ENCODE measurements around the gene ZNF48.

The ZNF48 gene

DNA sequence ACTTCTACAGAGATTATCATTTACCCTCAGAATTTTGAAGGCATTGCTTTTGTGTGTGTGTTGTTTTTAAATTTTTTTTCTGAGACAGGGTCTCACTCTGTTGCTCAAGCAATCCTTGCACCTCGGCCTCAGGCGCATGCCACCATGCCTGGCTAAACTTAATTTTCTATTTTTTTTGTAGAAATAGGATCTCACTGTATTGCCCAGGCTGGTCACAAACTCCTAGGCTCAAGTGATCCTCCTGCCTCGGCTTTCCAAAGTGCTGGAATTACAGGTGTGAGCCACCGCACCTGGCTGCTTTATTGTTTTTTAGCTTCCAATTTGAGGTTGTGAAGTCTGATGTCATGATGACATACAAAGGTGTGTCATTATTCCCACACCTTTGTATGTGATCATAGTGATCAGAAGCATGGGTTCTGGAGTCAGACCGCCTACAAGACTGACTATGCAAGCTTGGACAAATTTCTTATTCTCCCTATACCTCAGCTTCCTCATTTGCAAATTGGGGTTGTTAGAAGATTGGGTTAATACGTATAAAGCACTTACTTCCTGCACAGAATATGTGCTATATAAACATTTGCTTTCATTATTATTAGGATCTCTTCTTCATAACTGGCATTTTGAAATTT is 44.6 kb downstream of the ZNF48 start:
- Histone ChIP-seq H3K27me3 (ENCODE audit: insufficient read depth, low read length) (no peaks in the 10 kb centered on the region), H3K4me2 (ENCODE audit: low read length) (no peak overlapping the region), H3K27ac (ENCODE audit: low read depth, low read length, poor library complexity, severe bottlenecking) (no peak overlapping the region), H4K20me1 (ENCODE audit: insufficient read depth, low read length) (no peaks in the 10 kb centered on the region), H3K9me2 (ENCODE audit: low read depth, low read length) (no peaks in the 10 kb centered on the region), H3K4me3 (ENCODE audit: low read depth, low read length, poor library complexity, severe bottlenecking) (no peak overlapping the region), H2AFZ (ENCODE audit: low read length) (no peak overlapping the region), H3F3A (ENCODE audit: insufficient read depth, low read length) (no peaks in the 10 kb centered on the region; the same call in 1 of the 2 replicates), H3K9me3 (ENCODE audit: low read length) (peaks cover 8% of the 10 kb centered on the region; the same call in 1 of the 2 replicates), H3K9ac (ENCODE audit: low read length) (no peak overlapping the region), H3K79me2 (ENCODE audit: insufficient read depth, low read length) (peaks cover 1% of the 10 kb centered on the region; the same call in 1 of the 2 replicates), H3K4me1 (ENCODE audit: insufficient read depth, low read length, severe bottlenecking) (peaks cover 34% of the 10 kb centered on the region), H3K36me3 (ENCODE audit: insufficient read depth, low read length) (peaks cover 22% of the 10 kb centered on the region)
- TF ChIP-seq EZH2 (IDR thresholded peaks at IDR 0.05; ENCODE audit: borderline replicate concordance, low read length) = no peak
- TF ChIP-seq, protein P1, sequence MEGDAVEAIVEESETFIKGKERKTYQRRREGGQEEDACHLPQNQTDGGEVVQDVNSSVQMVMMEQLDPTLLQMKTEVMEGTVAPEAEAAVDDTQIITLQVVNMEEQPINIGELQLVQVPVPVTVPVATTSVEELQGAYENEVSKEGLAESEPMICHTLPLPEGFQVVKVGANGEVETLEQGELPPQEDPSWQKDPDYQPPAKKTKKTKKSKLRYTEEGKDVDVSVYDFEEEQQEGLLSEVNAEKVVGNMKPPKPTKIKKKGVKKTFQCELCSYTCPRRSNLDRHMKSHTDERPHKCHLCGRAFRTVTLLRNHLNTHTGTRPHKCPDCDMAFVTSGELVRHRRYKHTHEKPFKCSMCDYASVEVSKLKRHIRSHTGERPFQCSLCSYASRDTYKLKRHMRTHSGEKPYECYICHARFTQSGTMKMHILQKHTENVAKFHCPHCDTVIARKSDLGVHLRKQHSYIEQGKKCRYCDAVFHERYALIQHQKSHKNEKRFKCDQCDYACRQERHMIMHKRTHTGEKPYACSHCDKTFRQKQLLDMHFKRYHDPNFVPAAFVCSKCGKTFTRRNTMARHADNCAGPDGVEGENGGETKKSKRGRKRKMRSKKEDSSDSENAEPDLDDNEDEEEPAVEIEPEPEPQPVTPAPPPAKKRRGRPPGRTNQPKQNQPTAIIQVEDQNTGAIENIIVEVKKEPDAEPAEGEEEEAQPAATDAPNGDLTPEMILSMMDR (IDR thresholded peaks at IDR 0.05; ENCODE audit: low read length) = no peak

GRCh38 chr16:30443631-30444030 is 48.4 kb downstream of the ZNF48 start:
- Histone ChIP-seq H3K27me3 (ENCODE audit: insufficient read depth, low read length) (no peaks in the 10 kb centered on the region), H3K4me3 (ENCODE audit: low read depth, low read length, poor library complexity, severe bottlenecking) (peak overlapping the region; percentile 92), H3K4me1 (ENCODE audit: insufficient read depth, low read length, severe bottlenecking) (peaks cover 45% of the 10 kb centered on the region), H3F3A (ENCODE audit: insufficient read depth, low read length) (no peaks in the 10 kb centered on the region; the same call in 1 of the 2 replicates), H3K9me3 (ENCODE audit: low read length) (peaks cover 8% of the 10 kb centered on the region; the same call in 1 of the 2 replicates), H3K9ac (ENCODE audit: low read length) (peak overlapping the region; percentile 95; the same call in 1 of the 2 replicates), H3K36me3 (ENCODE audit: insufficient read depth, low read length) (peaks cover 25% of the 10 kb centered on the region), H3K4me2 (ENCODE audit: low read length) (peak overlapping the region; percentile 84), H3K27ac (ENCODE audit: low read depth, low read length, poor library complexity, severe bottlenecking) (no peak overlapping the region), H3K9me2 (ENCODE audit: low read depth, low read length) (no peaks in the 10 kb centered on the region), H4K20me1 (ENCODE audit: insufficient read depth, low read length) (no peaks in the 10 kb centered on the region), H2AFZ (ENCODE audit: low read length) (no peak overlapping the region), H3K79me2 (ENCODE audit: insufficient read depth, low read length) (peaks cover 9% of the 10 kb centered on the region)
- TF ChIP-seq EZH2 (IDR thresholded peaks at IDR 0.05; ENCODE audit: borderline replicate concordance, low read length) = no peak
- TF ChIP-seq, protein P1 (IDR thresholded peaks at IDR 0.05; ENCODE audit: low read length) = no peak

- TF ChIP-seq, protein P1 (IDR thresholded peaks at IDR 0.05; ENCODE audit: low read length) = no peak
- TF ChIP-seq EZH2 (IDR thresholded peaks at IDR 0.05; ENCODE audit: borderline replicate concordance, low read length) = no peak
Measured at GRCh38 chr16:30444231-30445148, 49.3 kb downstream of the ZNF48 start.

More at GRCh38 chr16:30444231-30445148, 49.3 kb downstream of the ZNF48 start:
- Histone ChIP-seq H3K79me2 (ENCODE audit: insufficient read depth, low read length) (peaks cover 9% of the 10 kb centered on the region), H3K4me2 (ENCODE audit: low read length) (peak overlapping the region; percentile 84), H3K9ac (ENCODE audit: low read length) (peak overlapping the region; percentile 95), H3K4me3 (ENCODE audit: low read depth, low read length, poor library complexity, severe bottlenecking) (peak overlapping the region; percentile 92), H3K9me2 (ENCODE audit: low read depth, low read length) (no peaks in the 10 kb centered on the region), H4K20me1 (ENCODE audit: insufficient read depth, low read length) (no peaks in the 10 kb centered on the region), H3K27me3 (ENCODE audit: insufficient read depth, low read length) (no peaks in the 10 kb centered on the region), H2AFZ (ENCODE audit: low read length) (no peak overlapping the region), H3K36me3 (ENCODE audit: insufficient read depth, low read length) (peaks cover 25% of the 10 kb centered on the region), H3K9me3 (ENCODE audit: low read length) (peaks cover 8% of the 10 kb centered on the region; the same call in 1 of the 2 replicates), H3K4me1 (ENCODE audit: insufficient read depth, low read length, severe bottlenecking) (peaks cover 40% of the 10 kb centered on the region), H3K27ac (ENCODE audit: low read depth, low read length, poor library complexity, severe bottlenecking) (peak overlapping the region; percentile 65), H3F3A (ENCODE audit: insufficient read depth, low read length) (no peaks in the 10 kb centered on the region; the same call in 1 of the 2 replicates)
